ENCODE measurements around the gene UGT1A5. TPM values are rescaled to one million over a fixed set of nuclear protein-coding genes. Genes with fewer than 3 reads are reported as not detected.

UGT1A5 gene
- total and polyA plus RNA-seq, 8 donors, result not detected

DNA sequence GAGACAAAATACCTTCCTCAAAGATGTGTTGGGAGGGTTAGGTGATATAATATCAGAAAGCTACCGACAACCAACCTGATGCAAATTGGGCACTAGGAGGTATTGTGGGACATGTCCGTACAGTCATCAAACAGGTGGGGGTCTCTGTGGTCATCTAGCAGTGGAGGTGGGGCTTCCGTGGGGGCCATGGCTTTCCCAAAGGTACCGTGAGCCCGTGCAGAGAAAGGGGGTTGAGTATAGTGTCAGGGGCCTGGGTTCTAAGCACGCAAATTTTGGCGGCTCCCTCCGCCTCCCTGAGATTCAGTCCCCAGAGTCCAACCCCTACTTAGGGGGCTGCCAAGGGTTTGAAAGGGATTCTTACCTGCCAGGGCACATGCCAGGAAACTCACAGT lies 109.0 kb downstream of the UGT1A5 start:
- WGBS, 2 donors, result 73 to 88% methylated on average over 8 of the region's 8 CpGs
- Histone ChIP-seq H3K27ac (no peak overlapping the region), H3K4me3 (no peak overlapping the region), H3K36me3 (no peaks in the 10 kb centered on the region), H3K4me1 (no peaks in the 10 kb centered on the region), H3K9me3 (no peaks in the 10 kb centered on the region), H3K27me3 (no peaks in the 10 kb centered on the region)
- DNase-seq (peak in 1 of 6 donors; percentile 8), FAIRE-seq (no peak), ATAC-seq (no peak)
- TF ChIP-seq, protein P1, sequence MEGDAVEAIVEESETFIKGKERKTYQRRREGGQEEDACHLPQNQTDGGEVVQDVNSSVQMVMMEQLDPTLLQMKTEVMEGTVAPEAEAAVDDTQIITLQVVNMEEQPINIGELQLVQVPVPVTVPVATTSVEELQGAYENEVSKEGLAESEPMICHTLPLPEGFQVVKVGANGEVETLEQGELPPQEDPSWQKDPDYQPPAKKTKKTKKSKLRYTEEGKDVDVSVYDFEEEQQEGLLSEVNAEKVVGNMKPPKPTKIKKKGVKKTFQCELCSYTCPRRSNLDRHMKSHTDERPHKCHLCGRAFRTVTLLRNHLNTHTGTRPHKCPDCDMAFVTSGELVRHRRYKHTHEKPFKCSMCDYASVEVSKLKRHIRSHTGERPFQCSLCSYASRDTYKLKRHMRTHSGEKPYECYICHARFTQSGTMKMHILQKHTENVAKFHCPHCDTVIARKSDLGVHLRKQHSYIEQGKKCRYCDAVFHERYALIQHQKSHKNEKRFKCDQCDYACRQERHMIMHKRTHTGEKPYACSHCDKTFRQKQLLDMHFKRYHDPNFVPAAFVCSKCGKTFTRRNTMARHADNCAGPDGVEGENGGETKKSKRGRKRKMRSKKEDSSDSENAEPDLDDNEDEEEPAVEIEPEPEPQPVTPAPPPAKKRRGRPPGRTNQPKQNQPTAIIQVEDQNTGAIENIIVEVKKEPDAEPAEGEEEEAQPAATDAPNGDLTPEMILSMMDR (IDR thresholded peaks at IDR 0.05), result no peak
- intact Hi-C loops (cut with DNase I), result no loop called here

DNA sequence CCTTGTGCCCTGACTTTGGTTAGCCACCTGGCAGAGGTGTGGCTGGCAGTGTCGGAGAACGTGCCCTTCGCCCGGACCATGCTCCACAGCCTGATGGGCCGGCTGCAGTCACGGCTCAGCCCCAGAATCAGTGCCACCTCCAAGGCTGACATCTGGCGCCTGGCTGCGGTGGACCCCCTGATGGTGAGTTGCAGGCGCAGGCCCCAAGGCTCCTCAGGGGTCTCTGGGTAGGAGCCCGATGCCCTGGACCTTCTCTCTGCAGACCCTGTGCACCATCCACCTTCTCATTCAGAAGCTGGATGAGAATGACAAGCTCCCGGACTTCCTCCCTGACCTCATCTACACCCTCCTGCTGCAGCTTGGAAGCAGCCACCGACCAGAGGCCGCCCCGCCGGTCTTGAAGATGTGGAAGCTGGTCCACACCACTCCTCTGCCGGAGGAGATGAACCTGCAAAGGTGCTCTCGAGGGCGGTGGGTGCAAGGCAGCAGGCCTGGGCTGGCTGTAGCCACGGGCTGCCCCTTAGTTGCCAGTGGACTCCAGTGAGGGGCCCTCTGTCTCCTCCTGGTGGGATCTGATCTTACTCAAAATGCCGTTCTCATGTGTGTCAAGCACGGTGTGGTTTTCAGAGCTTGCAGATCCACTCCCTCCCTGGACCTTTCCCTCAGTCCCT lies 109.5 kb downstream of the UGT1A5 start:
- FAIRE-seq (no peak), DNase-seq (peak in 2 of 6 donors; percentile 7 to 38), ATAC-seq (no peak)
- TF ChIP-seq, protein P1 (IDR thresholded peaks at IDR 0.05), result no peak
- no peaks in the 10 kb centered on the region for H3K36me3 ChIP-seq
- H3K27me3 ChIP-seq, result no peaks in the 10 kb centered on the region
- intact Hi-C loops (cut with DNase I), result no loop called here
- no peak overlapping the region for H3K4me3 ChIP-seq
- WGBS, 2 donors, result 72 to 89% methylated on average over 21 of the region's 21 CpGs
- H3K27ac ChIP-seq, result no peak overlapping the region
- H3K9me3 ChIP-seq, result no peaks in the 10 kb centered on the region
- H3K4me1 ChIP-seq, result no peaks in the 10 kb centered on the region

Other genes with a start within 250 kb of the UGT1A5 start
- 10 to 100 TPM; 17.2 to 33.3 (median 22.1) TPM for gene USP40, start 146.1 kb upstream of the UGT1A5 start, total RNA-seq
- gene USP40, start 146.1 kb upstream of the UGT1A5 start, polyA plus RNA-seq, result 10 to 100 TPM; 34.5 to 34.7 TPM
- gene UGT1A8, start 95.3 kb upstream of the UGT1A5 start, total RNA-seq, result under 1 TPM in 1 of 6 donors, not detected in 5; 0.12 TPM
- not detected for gene UGT1A8, start 95.3 kb upstream of the UGT1A5 start, polyA plus RNA-seq
- gene UGT1A10, start 76.5 kb upstream of the UGT1A5 start, total RNA-seq, result under 1 TPM in 1 of 6 donors, not detected in 5; 0.09 TPM
- not detected for gene UGT1A10, start 76.5 kb upstream of the UGT1A5 start, polyA plus RNA-seq
- gene UGT1A9, start 41.0 kb upstream of the UGT1A5 start, total RNA-seq, result under 1 TPM in 1 of 6 donors, not detected in 5; 0.09 TPM
- not detected for gene UGT1A9, start 41.0 kb upstream of the UGT1A5 start, polyA plus RNA-seq
- gene UGT1A7, start 31.0 kb upstream of the UGT1A5 start, total RNA-seq, result not detected
- not detected for gene UGT1A7, start 31.0 kb upstream of the UGT1A5 start, polyA plus RNA-seq
- under 1 TPM in 1 of 6 donors, not detected in 5; 0.69 TPM for gene UGT1A6, start 20.0 kb upstream of the UGT1A5 start, total RNA-seq
- under 1 TPM in 1 of 2 donors, not detected in 1; 0.05 TPM for gene UGT1A6, start 20.0 kb upstream of the UGT1A5 start, polyA plus RNA-seq
- gene UGT1A4, start 5.8 kb downstream of the UGT1A5 start, total RNA-seq, result under 1 TPM in 1 of 6 donors, not detected in 5; 0.19 TPM
- gene UGT1A4, start 5.8 kb downstream of the UGT1A5 start, polyA plus RNA-seq, result not detected
- not detected for gene UGT1A3, start 16.1 kb downstream of the UGT1A5 start, total RNA-seq
- not detected for gene UGT1A3, start 16.1 kb downstream of the UGT1A5 start, polyA plus RNA-seq
- under 1 TPM in 1 of 6 donors, not detected in 5; 0.28 TPM for gene UGT1A1, start 47.4 kb downstream of the UGT1A5 start, total RNA-seq
- not detected for gene UGT1A1, start 47.4 kb downstream of the UGT1A5 start, polyA plus RNA-seq
- not detected for gene MROH2A, start 65.4 kb downstream of the UGT1A5 start, total RNA-seq
- not detected for gene MROH2A, start 65.4 kb downstream of the UGT1A5 start, polyA plus RNA-seq
- 1 to 10 TPM in 1 of 6 donors, under 1 TPM in 2, not detected in 3; 0.47 to 1.2 (median 0.58) TPM for gene HJURP, start 141.6 kb downstream of the UGT1A5 start, total RNA-seq
- under 1 TPM; 0.16 to 0.34 TPM for gene HJURP, start 141.6 kb downstream of the UGT1A5 start, polyA plus RNA-seq
- under 1 TPM in 5 of 6 donors, not detected in 1; 0.09 to 1.00 (median 0.32) TPM for gene TRPM8, start 204.5 kb downstream of the UGT1A5 start, total RNA-seq
- under 1 TPM; 0.08 to 0.23 TPM for gene TRPM8, start 204.5 kb downstream of the UGT1A5 start, polyA plus RNA-seq

Data from pancreas (tissue), 10 donors.